ENCODE data around the gene ATP2A3.
"Not testable (repeated sequence)": the region's sequence is repeated elsewhere in the genome, so short reads cannot be mapped to it uniquely, and the experiment has no call there.

ATP2A3 gene

DNA sequence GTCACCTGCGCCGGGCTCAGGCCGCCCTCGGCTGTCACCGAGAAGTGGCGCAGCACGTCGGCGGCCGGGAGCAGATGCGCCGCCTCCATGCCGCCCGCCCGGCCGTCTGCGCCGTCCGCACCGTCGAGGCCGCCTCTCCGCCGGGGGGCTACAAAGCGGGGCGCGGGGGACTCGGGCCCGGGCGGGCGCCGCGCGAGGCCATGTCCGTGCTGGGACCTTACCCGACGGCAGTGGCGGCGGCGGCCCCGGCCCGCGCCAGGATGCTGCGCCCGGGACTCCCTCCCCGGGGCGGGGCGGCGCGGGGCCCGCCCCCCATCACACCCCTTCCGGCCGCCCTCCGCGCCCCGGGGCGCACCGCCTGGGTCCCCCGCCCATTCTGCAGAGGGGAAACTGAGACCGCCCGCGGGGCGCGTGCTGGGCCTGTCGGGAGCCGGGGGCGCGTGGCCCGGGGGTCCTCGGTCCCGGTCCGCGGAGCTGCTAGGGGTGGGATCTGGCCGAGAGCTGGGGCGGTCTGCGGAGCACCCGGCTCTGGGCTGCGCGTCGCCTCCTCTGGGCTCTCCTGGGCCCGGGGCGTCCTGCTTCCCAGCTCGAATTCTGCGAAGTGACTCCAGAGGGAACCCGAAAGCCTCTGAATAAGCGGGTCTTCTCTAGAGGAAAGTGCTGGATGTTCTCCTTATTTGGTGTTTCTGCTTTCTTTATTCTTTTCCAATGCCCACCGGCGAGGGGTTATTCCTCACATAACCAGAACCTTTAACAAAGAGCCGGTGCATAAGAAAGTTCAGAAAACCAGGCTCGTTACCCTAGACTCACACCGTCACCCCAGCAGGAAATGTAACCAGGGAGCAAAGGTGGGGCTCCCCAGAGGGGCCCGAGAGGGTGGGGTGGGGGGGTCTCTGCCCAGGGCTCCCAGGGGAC is at the start of gene ATP2A3:
Gene ATP2A3, minus strand, starts transcription at position 235 of the 915 bp plus-strand sequence. Its CDS starts 146 bp downstream, at position 89.
- no peak for DNase-seq

DNA sequence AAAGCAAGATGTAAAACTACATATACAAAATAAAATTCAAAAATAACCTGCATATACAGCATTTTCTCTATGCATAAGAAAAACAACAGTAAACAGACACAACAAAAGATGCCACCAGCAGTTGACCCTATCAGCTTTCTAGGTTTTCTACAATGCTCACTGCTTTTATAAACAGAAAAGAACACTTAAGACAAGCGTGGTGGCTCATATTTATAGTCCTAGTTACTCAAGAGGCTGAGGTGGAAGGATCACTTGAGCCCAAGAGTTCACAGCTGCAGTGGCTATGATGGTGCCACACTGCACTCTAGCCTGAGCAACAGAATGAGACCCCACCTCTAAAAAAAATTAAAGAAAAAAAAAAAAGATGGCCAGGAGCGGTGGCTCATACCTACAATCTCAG is 46.5 kb upstream of the ATP2A3 start:
- no peak for DNase-seq

- no peak for DNase-seq
Observed at GRCh38 chr17:4009186-4009785, 45.0 kb upstream of the ATP2A3 start.

- DNase-seq: no peak
Observed at GRCh38 chr17:4008441-4009185, 44.4 kb upstream of the ATP2A3 start.

- DNase-seq: no peak
Observed at GRCh38 chr17:4008082-4008435, 43.8 kb upstream of the ATP2A3 start.

DNA sequence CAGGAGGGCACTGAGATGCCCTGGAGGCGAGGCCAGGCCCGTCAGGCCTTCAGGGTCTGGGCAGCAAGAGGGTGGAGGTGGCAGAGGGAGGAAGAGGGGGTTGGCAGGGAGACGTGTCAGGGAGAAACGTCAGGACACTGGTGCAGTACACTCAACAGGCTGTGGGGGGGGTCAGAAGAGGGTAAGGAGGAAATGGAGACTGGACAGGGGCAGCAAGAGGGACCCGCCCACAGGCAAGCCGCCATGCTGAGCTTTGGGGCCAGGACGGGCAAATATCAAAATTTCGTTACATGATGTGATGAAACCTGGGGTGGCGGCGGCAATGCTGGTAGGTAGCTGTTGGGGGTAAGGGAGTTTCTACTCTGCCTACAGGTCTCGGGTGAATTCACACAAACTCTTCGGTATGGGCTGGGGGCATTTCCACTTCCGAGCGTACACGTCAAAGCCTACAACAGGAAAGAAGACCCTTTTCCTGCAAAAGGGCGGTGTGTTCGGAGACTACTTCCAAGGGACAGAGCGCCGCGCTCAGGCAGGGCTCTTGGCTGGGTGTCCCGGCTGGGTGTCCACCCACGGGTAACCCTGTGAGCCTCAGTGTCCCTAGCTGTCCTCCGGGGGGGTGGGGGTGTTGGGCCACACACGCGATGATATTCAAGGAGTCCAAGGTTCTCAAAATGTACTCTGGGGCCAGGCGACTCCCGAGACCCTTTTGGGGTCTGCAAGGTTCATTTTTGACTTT is 43.3 kb upstream of the ATP2A3 start:
- DNase-seq: no peak

DNA sequence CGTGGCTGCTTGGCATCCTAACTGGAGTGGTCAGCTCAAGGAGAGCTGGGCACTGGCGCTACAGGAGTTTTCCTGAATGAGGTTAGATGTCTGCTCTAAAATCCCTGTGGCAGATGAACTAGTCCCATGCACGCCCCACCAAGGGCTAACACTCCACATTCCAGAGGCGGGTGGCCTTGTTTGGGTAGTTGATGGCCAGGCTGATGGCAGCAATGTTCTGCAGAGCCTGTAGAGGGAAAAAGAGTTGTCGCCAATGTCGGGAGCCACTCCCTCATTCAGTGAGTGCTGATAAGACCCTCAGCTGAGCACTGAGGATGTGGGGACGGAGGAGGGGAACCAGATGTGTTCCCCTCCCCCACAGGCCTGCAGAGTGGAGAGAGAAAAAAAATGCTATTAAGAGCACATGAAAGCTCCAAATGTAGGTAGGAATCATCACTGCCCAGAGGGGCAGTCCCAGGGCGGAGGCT is 42.5 kb upstream of the ATP2A3 start:
- no peak for DNase-seq

- no peak for DNase-seq
Observed at GRCh38 chr17:4006165-4006589, 41.9 kb upstream of the ATP2A3 start.

GRCh38 chr17:4005296-4006164 is 41.3 kb upstream of the ATP2A3 start:
- DNase-seq: no peak

GRCh38 chr17:4004517-4005295 is 40.5 kb upstream of the ATP2A3 start:
- DNase-seq: peak; percentile 75

GRCh38 chr17:4003501-4004421 is 39.5 kb upstream of the ATP2A3 start:
- no peak for DNase-seq

- no peak for DNase-seq
Observed at GRCh38 chr17:4003131-4003500, 38.9 kb upstream of the ATP2A3 start.

GRCh38 chr17:4001048-4001590 is 36.9 kb upstream of the ATP2A3 start:
- DNase-seq: no peak

DNA sequence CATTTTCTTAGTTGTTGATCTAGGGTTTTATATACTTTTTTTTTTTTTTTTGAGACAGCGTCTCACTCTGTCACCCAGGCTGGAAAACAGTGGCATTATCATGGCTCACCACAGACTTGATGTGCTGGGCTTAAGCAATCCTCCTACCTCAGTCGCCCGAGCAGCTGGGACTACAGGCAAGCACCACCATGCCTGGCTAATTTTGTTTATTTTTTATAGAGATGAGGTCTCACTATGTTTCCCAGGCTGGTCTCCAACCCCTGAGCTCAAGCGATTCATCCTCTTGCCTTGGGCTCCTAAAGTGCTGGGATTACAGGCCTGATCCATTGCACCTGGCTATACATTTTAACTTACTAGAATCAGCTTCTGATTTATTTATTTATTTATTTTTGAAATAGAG is 34.2 kb upstream of the ATP2A3 start:
- no peak for DNase-seq

DNA sequence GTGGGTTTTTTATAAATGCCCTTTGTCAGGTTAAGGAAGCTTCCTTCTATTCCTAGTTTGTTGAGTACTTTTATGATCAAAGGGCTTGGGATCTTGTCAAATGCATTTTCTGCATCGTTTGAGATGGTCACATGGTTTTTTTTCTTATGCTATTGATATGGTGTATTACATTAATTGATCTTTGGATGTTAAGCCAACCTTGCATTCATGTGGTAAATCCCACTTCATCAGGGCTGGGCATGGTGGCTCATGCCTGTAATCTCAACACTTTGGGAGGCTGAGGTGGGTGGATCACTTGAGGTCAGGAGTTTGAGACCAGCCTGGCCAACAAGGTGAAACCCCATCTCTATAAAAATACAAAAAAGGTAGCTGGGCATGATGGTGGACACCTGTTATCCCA is 30.8 kb upstream of the ATP2A3 start:
- no peak for DNase-seq

GRCh38 chr17:3994221-3994576 is 30.0 kb upstream of the ATP2A3 start:
- DNase-seq: no peak

DNA sequence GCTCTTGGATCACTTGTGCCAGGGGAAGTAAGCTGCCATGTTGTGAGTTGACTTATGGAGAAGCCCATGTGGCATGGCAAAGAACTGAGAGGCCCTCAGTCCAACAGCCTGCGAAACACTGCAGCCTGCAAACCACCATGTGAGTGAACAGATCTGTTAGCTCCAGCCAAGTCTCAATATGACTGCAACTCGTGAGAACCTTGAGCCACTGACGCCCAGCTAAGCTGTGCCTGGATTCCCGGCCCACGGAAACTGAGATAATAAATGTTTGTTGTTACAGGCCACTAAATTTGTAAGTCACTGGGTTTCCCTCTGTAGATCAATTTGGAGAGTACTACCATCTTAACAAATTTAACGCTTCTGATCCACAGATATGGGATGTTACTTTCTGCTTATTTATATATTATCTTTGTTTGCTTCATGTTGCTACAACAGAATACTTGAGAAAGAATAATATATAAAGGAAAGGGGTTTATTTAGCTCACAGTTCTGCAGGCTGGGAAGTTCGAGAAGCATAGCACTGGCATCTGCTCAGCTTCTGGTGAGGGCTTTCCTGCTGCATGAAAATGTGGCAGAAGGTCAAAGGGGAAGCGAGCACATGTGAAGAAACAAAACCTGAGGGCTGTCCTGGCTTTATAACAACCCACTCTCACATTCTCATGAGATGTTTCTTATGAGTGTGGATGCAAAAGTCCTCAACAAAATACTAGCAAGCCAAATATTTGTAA is 29.4 kb upstream of the ATP2A3 start:
- DNase-seq: peak; percentile 5

DNA sequence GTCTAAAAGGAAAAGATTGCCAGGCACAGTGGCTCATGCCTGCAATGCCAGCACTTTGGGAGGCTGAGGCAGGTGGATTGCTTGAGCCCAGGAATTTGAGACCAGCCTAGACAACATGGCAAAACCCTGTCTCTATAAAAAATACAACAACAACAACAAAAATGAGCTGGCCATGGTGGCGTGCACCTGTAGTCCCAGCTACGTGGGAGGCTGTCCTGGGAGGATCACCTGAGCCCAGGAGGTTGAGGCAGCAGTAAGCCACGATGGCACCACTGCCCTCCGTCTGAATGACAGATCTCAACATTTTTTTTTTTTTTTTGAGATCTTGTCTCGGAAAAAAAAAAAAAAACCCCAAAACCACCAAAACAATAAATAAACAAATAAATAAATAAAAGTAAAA is 28.1 kb upstream of the ATP2A3 start:
- DNase-seq: peak; percentile 3

DNA sequence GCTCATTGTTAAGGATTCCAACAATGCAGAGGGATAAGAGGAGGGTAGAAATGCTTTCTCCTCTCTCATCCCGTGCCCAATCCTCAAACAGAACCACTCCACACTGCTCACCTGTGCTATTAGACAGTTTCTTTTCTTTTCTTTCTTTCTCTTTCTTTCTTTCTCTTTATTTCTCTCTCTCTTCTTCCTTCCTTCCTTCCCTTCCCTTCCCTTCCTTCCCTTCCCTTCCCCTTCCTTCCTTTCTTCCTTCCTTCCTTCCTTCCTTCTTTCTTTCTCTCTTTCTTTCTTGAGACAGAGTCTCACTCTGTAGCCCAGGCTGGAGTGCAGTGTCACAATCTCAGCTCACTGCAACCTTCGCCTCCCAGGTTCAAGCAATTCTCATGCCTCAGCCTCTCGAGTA is 27.5 kb upstream of the ATP2A3 start:
- not testable (repeated sequence) for DNase-seq
